Bronchial epithelial cell (primary cell): Measurements from ENCODE around the gene HSPB2. TPM values are rescaled to one million over a fixed set of nuclear protein-coding genes. Genes with fewer than 3 reads are reported as not detected.

ENCODE experiments used
- DNase-seq: peaks from one replicate; pipeline ENCODE4 v3.0.0-alpha.2; 2010; ENCODE audit warnings: low read depth
- FAIRE-seq: peaks from 2 replicates; lab custom pipeline; 2011; peaks lifted over from hg19 to GRCh38; lab: Jason Lieb, UNC
- H3K27me3 ChIP-seq: 2 replicates; pipeline ENCODE4 v1.5.1; 2011; ENCODE audit warnings: low read length; ENCODE audit not compliant: control insufficient read depth, insufficient read depth
- H3K36me3 ChIP-seq: 2 replicates; pipeline ENCODE4 v1.5.1; 2011; ENCODE audit warnings: low read length; ENCODE audit not compliant: control insufficient read depth, insufficient read depth
- H3K4me3 ChIP-seq: 2 replicates; pipeline ENCODE4 v1.5.1; 2011; ENCODE audit warnings: mild to moderate bottlenecking, low read depth, low read length, control low read depth
- CTCF ChIP-seq: IDR thresholded peaks from 2 replicates; pipeline ENCODE4 v1.5.1; 2011; ENCODE audit warnings: mild to moderate bottlenecking, moderate library complexity, low read length, control low read depth, inconsistent platforms; ENCODE audit not compliant: insufficient read depth, severe bottlenecking
- total RNA-seq: library from RNA; depleted of rRNA; stranded (reverse); fragments of >200 nt; gene quantifications from 2 replicates; pipeline ENCODE4 v1.2.1, GENCODE V29; 2014

The HSPB2 gene
- total RNA-seq, 1 donor from 2014 or later, result not detected

GRCh38 chr11:111910676-111911562 lies 1.6 kb upstream of the HSPB2 start:
- DNase-seq (no peak), FAIRE-seq (no peak)
- Histone ChIP-seq H3K27me3 (no peaks in the 10 kb centered on the region), H3K36me3 (no peaks in the 10 kb centered on the region), H3K4me3 (peak overlapping the region; percentile 5)
- TF ChIP-seq CTCF, result no peak

GRCh38 chr11:111911563-111912401 lies 752 bp upstream of the HSPB2 start, which contains the start of gene CRYAB:
TSS of gene CRYAB (minus strand) at chr11:111911770. CDS start at chr11:111911724, 46 bp downstream.
- peak; percentile 98 for DNase-seq
- FAIRE-seq, result peak; percentile 97
- H3K36me3 ChIP-seq, result no peaks in the 10 kb centered on the region
- peak within 1 kb of the TSS; percentile 5 for H3K4me3 ChIP-seq
- no peaks in the 10 kb centered on the region for H3K27me3 ChIP-seq
- no peak for TF ChIP-seq CTCF

GRCh38 chr11:111913031-111913861 lies 712 bp downstream of the HSPB2 start:
- no peaks in the 10 kb centered on the region for H3K36me3 ChIP-seq
- H3K27me3 ChIP-seq, result no peaks in the 10 kb centered on the region
- no peak for TF ChIP-seq CTCF
- no peak overlapping the region for H3K4me3 ChIP-seq
- DNase-seq (no peak), FAIRE-seq (no peak)

GRCh38 chr11:111913997-111914396 lies 1.5 kb downstream of the HSPB2 start:
- FAIRE-seq (no peak), DNase-seq (peak; percentile 44)
- Histone ChIP-seq H3K36me3 (no peaks in the 10 kb centered on the region), H3K27me3 (no peaks in the 10 kb centered on the region), H3K4me3 (no peak overlapping the region)
- TF ChIP-seq CTCF, result no peak

GRCh38 chr11:111916768-111917167 lies 4.2 kb downstream of the HSPB2 start:
- no peak for TF ChIP-seq CTCF
- Histone ChIP-seq H3K4me3 (no peak overlapping the region), H3K36me3 (no peaks in the 10 kb centered on the region), H3K27me3 (no peaks in the 10 kb centered on the region)
- DNase-seq (no peak), FAIRE-seq (no peak)
